ENCODE measurements around the gene GJD2. TPM values are rescaled to one million over a fixed set of nuclear protein-coding genes. Genes with fewer than 3 reads are reported as not detected.

Gene GJD2
- total RNA-seq, 1 experiment from 2014 or later, result not detected

DNA sequence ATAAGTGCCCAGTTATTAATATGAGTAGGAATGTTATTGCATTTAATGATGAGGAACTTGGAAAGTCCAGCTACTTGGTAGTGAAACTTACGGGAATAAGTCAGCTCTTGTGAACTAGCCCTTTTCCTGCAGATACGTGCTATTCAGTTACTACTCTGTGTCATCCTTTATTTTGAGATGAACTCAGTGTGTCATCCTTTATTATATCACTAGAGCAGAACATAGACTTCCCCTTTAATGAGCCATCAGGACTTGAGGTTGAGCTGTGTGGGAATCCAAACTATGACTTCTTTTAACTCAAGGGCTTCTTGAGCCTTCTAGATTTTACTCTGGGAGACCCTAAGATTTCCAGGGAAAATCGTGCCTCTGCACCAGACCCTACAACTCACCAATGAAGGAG is 36.9 kb upstream of the GJD2 start:
- no peak overlapping the region for H3K4me3 Mint-ChIP-seq
- TF ChIP-seq, protein P1, sequence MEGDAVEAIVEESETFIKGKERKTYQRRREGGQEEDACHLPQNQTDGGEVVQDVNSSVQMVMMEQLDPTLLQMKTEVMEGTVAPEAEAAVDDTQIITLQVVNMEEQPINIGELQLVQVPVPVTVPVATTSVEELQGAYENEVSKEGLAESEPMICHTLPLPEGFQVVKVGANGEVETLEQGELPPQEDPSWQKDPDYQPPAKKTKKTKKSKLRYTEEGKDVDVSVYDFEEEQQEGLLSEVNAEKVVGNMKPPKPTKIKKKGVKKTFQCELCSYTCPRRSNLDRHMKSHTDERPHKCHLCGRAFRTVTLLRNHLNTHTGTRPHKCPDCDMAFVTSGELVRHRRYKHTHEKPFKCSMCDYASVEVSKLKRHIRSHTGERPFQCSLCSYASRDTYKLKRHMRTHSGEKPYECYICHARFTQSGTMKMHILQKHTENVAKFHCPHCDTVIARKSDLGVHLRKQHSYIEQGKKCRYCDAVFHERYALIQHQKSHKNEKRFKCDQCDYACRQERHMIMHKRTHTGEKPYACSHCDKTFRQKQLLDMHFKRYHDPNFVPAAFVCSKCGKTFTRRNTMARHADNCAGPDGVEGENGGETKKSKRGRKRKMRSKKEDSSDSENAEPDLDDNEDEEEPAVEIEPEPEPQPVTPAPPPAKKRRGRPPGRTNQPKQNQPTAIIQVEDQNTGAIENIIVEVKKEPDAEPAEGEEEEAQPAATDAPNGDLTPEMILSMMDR (conservative IDR thresholded peaks at IDR 0.05), result no peak
- H2AFZ ChIP-seq (ENCODE audit: low read length), result no peak overlapping the region
- no CpG with 5 or more reads among the region's 3 CpGs for WGBS (ENCODE audit: extremely low coverage, insufficient read length, low lambda C conversion rate)
- no peaks in the 10 kb centered on the region for H4K20me1 ChIP-seq (ENCODE audit: control insufficient read depth, insufficient read depth, insufficient read length)
- no peak overlapping the region for H3K27ac Mint-ChIP-seq
- H3K23ac ChIP-seq (ENCODE audit: insufficient read length, low read depth, low read length), result no peak overlapping the region
- H3K4me1 ChIP-seq (ENCODE audit: insufficient read depth, low read length), result no peaks in the 10 kb centered on the region
- no peak overlapping the region for H4K5ac ChIP-seq (ENCODE audit: insufficient read length, low read depth, low read length)
- H3K4me1 Mint-ChIP-seq, result peaks cover 4 to 13% of the 10 kb centered on the region in 2 experiments; a peak in 3 of 4 replicates
- H2BK12ac ChIP-seq (ENCODE audit: insufficient read length, low read depth, low read length), result no peak overlapping the region
- no peak overlapping the region for H3K4ac ChIP-seq (ENCODE audit: low read depth, low read length)
- H3K9ac ChIP-seq (ENCODE audit: extremely low read depth, insufficient read length, low read length), result no peak overlapping the region
- no peak for DNase-seq
- H3K56ac ChIP-seq (ENCODE audit: insufficient read length, low read depth, low read length), result no peak overlapping the region
- no peaks in the 10 kb centered on the region for H3K79me1 ChIP-seq (ENCODE audit: insufficient read depth, low read depth, low read length, poor library complexity, severe bottlenecking)
- H3K36me3 Mint-ChIP-seq (ENCODE audit: insufficient read depth in 1 of 3, low read depth in 3 of 3), result peaks cover 0 to 17% (median 14%) of the 10 kb centered on the region in 3 experiments; a peak in 4 of 7 replicates
- peaks cover 8% of the 10 kb centered on the region for H3K23me2 ChIP-seq (ENCODE audit: insufficient read length, low read depth, low read length, poor library complexity, severe bottlenecking)
- H3K79me2 ChIP-seq (ENCODE audit: insufficient read depth, low read length), result no peaks in the 10 kb centered on the region
- H2BK120ac ChIP-seq (ENCODE audit: low read depth, low read length, poor library complexity, severe bottlenecking), result no peak overlapping the region
- no peak overlapping the region for H4K8ac ChIP-seq (replicated peaks; ENCODE audit: insufficient read length, low read depth, low read length)
- no peak overlapping the region for H3K4me2 ChIP-seq (ENCODE audit: insufficient read depth, insufficient read length, low read length)
- H2BK20ac ChIP-seq (ENCODE audit: low read depth, low read length, poor library complexity, severe bottlenecking), result no peak overlapping the region
- no peaks in the 10 kb centered on the region; the same call in 1 of the 2 replicates for H3K27me3 ChIP-seq (ENCODE audit: insufficient read depth, low read length)
- H2BK15ac ChIP-seq (ENCODE audit: low read depth, low read length), result no peak overlapping the region
- H3K14ac ChIP-seq (ENCODE audit: insufficient read depth, low read length), result no peak overlapping the region
- H3K27me3 Mint-ChIP-seq (ENCODE audit: low read depth), result peaks cover 28% of the 10 kb centered on the region
- no peaks in the 10 kb centered on the region for H3K9me3 ChIP-seq (ENCODE audit: control insufficient read depth, low read depth, low read length)
- H2AK5ac ChIP-seq (ENCODE audit: insufficient read length, low read length), result no peak overlapping the region
- no peak overlapping the region for H2BK5ac ChIP-seq (ENCODE audit: insufficient read length, low read length)
- no peaks in the 10 kb centered on the region for H3K9me3 Mint-ChIP-seq
- H4K91ac ChIP-seq (ENCODE audit: insufficient read length, low read depth, low read length), result no peak overlapping the region
- no peak overlapping the region for H3K27ac ChIP-seq (ENCODE audit: insufficient read length, low read depth, low read length)
- no peak overlapping the region for H3K18ac ChIP-seq (ENCODE audit: insufficient read length, low read depth, low read length)
- H3T11ph ChIP-seq (ENCODE audit: low read length), result no peak overlapping the region
